Measurements from ENCODE around the gene CDK3. TPM values are rescaled to one million over a fixed set of nuclear protein-coding genes. Genes with fewer than 3 reads are reported as not detected.

CDK3 gene
- total and polyA plus RNA-seq, 2 donors (not counting 3 experiments of a cell fraction or from before 2014, with no cell fraction given) = 8.5 to 8.7 TPM

GRCh38 chr17:76033139-76033538, 32.5 kb downstream of the CDK3 start:
- FAIRE-seq (no peak), DNase-seq (ENCODE audit: low read depth, low spot score) (no peak)
- dilution Hi-C loops (cut with MboI; ENCODE audit: extremely low pct_ligation_motif_present, low sequenced_read_pairs) (no loop called here), intact Hi-C loops (cut with micrococcal nuclease) (loop anchor here (5.0 kb wide), 1 partner anchor 244 kb away; no protein-coding TSS in a partner anchor)
- Histone ChIP-seq H3K4me3 (replicated peaks in 1 of 3; ENCODE audit: insufficient read depth in 1 of 3, low read depth in 1 of 3, low read length in 3 of 3) (no peak overlapping the region), H3K9me1 (replicated peaks; ENCODE audit: control insufficient read depth, extremely low read depth, insufficient read depth, low read length) (no peaks in the 10 kb centered on the region), H3K27ac (ENCODE audit: insufficient read depth, low read depth, low read length) (no peak overlapping the region), H3K27me3 (ENCODE audit: control insufficient read depth in 2 of 2, insufficient read depth in 2 of 2, low read length in 2 of 2) (no peaks in the 10 kb centered on the region), H3K4me1 (ENCODE audit: control insufficient read depth, extremely low read depth, insufficient read depth, low read length) (peaks cover 11% of the 10 kb centered on the region), H3K9me3 (replicated peaks; ENCODE audit: control insufficient read depth, insufficient read depth, low read length) (no peaks in the 10 kb centered on the region), H3K36me3 (ENCODE audit: control insufficient read depth in 2 of 2, extremely low read depth in 1 of 2, insufficient read depth in 2 of 2, low read length in 2 of 2) (peaks cover 0 to 2% of the 10 kb centered on the region in 2 experiments), H4K20me1 (replicated peaks; ENCODE audit: control insufficient read depth, extremely low read depth, insufficient read depth, low read length) (no peaks in the 10 kb centered on the region), H3K9ac (replicated peaks; ENCODE audit: extremely low read depth, insufficient read depth, low read length) (no peak overlapping the region), H3K79me2 (ENCODE audit: control insufficient read depth, insufficient read depth, low read length) (no peaks in the 10 kb centered on the region), H3K4me2 (ENCODE audit: insufficient read depth, low read length) (no peak overlapping the region), H2AFZ (ENCODE audit: low read depth, low read length) (no peak overlapping the region)
- no TSS peak for BruUV-seq (replicated peaks)
- ChIA-PET CTCF (interaction anchor here (0.8 to 3.8 kb wide), 8 partner anchors 14 to 149 kb away, joined by 3 to 28 read pairs (median 3); no protein-coding TSS in a partner anchor), POLR2A (no interaction called here)
- no peak for TF ChIP-seq POLR2A (IDR thresholded peaks at IDR 0.05; ENCODE audit: low read depth, low read length)
- TF ChIP-seq GATA2 (IDR thresholded peaks at IDR 0.05; ENCODE audit: insufficient read depth, insufficient read length, low read depth, low read length) = no peak
- no peak for TF ChIP-seq EZH2 (IDR thresholded peaks at IDR 0.05; ENCODE audit: borderline replicate concordance, low read depth, low read length, severe bottlenecking)
- TF ChIP-seq, protein P1, sequence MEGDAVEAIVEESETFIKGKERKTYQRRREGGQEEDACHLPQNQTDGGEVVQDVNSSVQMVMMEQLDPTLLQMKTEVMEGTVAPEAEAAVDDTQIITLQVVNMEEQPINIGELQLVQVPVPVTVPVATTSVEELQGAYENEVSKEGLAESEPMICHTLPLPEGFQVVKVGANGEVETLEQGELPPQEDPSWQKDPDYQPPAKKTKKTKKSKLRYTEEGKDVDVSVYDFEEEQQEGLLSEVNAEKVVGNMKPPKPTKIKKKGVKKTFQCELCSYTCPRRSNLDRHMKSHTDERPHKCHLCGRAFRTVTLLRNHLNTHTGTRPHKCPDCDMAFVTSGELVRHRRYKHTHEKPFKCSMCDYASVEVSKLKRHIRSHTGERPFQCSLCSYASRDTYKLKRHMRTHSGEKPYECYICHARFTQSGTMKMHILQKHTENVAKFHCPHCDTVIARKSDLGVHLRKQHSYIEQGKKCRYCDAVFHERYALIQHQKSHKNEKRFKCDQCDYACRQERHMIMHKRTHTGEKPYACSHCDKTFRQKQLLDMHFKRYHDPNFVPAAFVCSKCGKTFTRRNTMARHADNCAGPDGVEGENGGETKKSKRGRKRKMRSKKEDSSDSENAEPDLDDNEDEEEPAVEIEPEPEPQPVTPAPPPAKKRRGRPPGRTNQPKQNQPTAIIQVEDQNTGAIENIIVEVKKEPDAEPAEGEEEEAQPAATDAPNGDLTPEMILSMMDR (IDR thresholded peaks at IDR 0.05; ENCODE audit: extremely low read depth in 1 of 2, insufficient read depth in 1 of 2, low read depth in 1 of 2, low read length in 2 of 2) = no peak
- TF ChIP-seq MAX (IDR thresholded peaks at IDR 0.05; ENCODE audit: insufficient read depth, insufficient read length) = no peak
- TF ChIP-seq MYC (IDR thresholded peaks at IDR 0.05; ENCODE audit: low read depth, low read length) = no peak
- TF ChIP-seq FOS (IDR thresholded peaks at IDR 0.05; ENCODE audit: borderline replicate concordance, insufficient read depth, low read length) = no peak
- TF ChIP-seq JUN (IDR thresholded peaks at IDR 0.05; ENCODE audit: borderline replicate concordance, insufficient read depth, insufficient read length, low read depth) = no peak
- no peak for TF ChIP-seq POLR2AphosphoS5 (IDR thresholded peaks at IDR 0.05; ENCODE audit: insufficient read depth, low read depth, low read length)
